Measurements from ENCODE around the gene ELOVL3. TPM values are rescaled to one million over a fixed set of nuclear protein-coding genes. Genes with fewer than 3 reads are reported as not detected.

ELOVL3 gene
- total RNA-seq, 1 experiment from 2014 or later: 0.61 TPM

- no TSS peak for BruUV-seq (replicated peaks)
- intact Hi-C loops (cut with micrococcal nuclease; ENCODE audit: unreplicated experiment): no loop called here
- H3K9me3 ChIP-seq (ENCODE audit: insufficient read depth, low read depth): no peaks in the 10 kb centered on the region
- no peaks in the 10 kb centered on the region for H3K9me2 ChIP-seq (ENCODE audit: insufficient read depth)
- H3F3A ChIP-seq (ENCODE audit: insufficient read depth, low read depth): no peaks in the 10 kb centered on the region; the same call in 1 of the 2 replicates
- H4K20me1 ChIP-seq (ENCODE audit: insufficient read depth): no peaks in the 10 kb centered on the region
- no peak overlapping the region for H3K27ac ChIP-seq
- 0 out of 2 replicates have a peak, but pooled peaks cover 2% of the 10 kb centered on the region for H3K36me3 ChIP-seq (ENCODE audit: low read depth)
- H2AFZ ChIP-seq: no peak overlapping the region
- no peaks in the 10 kb centered on the region for H3K4me1 ChIP-seq (replicated peaks; ENCODE audit: insufficient read depth)
- no peak overlapping the region for H3K4me2 ChIP-seq
- ChIA-PET POLR2A (ENCODE audit: unreplicated experiment) (no interaction called here), CTCF (no interaction called here)
- H3K79me2 ChIP-seq (ENCODE audit: low read depth): no peaks in the 10 kb centered on the region
- no peak overlapping the region for H3K4me3 ChIP-seq
- no peak for DNase-seq
- H3K27me3 ChIP-seq (ENCODE audit: insufficient read depth, low read depth): no peaks in the 10 kb centered on the region
- no peak for TF ChIP-seq CTCF (conservative IDR thresholded peaks at IDR 0.05)
- no peak for TF ChIP-seq EZH2 (IDR thresholded peaks at IDR 0.05; ENCODE audit: low read depth)
Observed at GRCh38 chr10:102264371-102264770, 38.3 kb downstream of the ELOVL3 start.

- H3K27me3 ChIP-seq (ENCODE audit: insufficient read depth, low read depth): no peaks in the 10 kb centered on the region
- no peak for DNase-seq
- ChIA-PET POLR2A (ENCODE audit: unreplicated experiment) (no interaction called here), CTCF (no interaction called here)
- H3K79me2 ChIP-seq (ENCODE audit: low read depth): no peaks in the 10 kb centered on the region
- no peaks in the 10 kb centered on the region; the same call in 1 of the 2 replicates for H3F3A ChIP-seq (ENCODE audit: insufficient read depth, low read depth)
- BruUV-seq (replicated peaks): no TSS peak
- TF ChIP-seq EZH2 (IDR thresholded peaks at IDR 0.05; ENCODE audit: low read depth) (no peak), CTCF (conservative IDR thresholded peaks at IDR 0.05) (no peak)
- no peaks in the 10 kb centered on the region for H3K4me1 ChIP-seq (replicated peaks; ENCODE audit: insufficient read depth)
- no peak overlapping the region for H2AFZ ChIP-seq
- H3K4me2 ChIP-seq: no peak overlapping the region
- H3K36me3 ChIP-seq (ENCODE audit: low read depth): no peaks in the 10 kb centered on the region
- intact Hi-C loops (cut with micrococcal nuclease; ENCODE audit: unreplicated experiment): no loop called here
- no peaks in the 10 kb centered on the region for H3K9me2 ChIP-seq (ENCODE audit: insufficient read depth)
- no peaks in the 10 kb centered on the region for H3K9me3 ChIP-seq (ENCODE audit: insufficient read depth, low read depth)
- H3K27ac ChIP-seq: no peak overlapping the region
- H3K4me3 ChIP-seq: no peak overlapping the region
- H4K20me1 ChIP-seq (ENCODE audit: insufficient read depth): no peaks in the 10 kb centered on the region
Observed at GRCh38 chr10:102266670-102267069, 40.6 kb downstream of the ELOVL3 start.

GRCh38 chr10:102267748-102268147 is 41.6 kb downstream of the ELOVL3 start:
- Histone ChIP-seq H3K9me3 (ENCODE audit: insufficient read depth, low read depth) (no peaks in the 10 kb centered on the region), H3K36me3 (ENCODE audit: low read depth) (no peaks in the 10 kb centered on the region), H3K4me2 (no peak overlapping the region), H3K4me3 (no peak overlapping the region), H3K9me2 (ENCODE audit: insufficient read depth) (no peaks in the 10 kb centered on the region), H4K20me1 (ENCODE audit: insufficient read depth) (no peaks in the 10 kb centered on the region), H3K27me3 (ENCODE audit: insufficient read depth, low read depth) (no peaks in the 10 kb centered on the region), H2AFZ (no peak overlapping the region), H3F3A (ENCODE audit: insufficient read depth, low read depth) (no peaks in the 10 kb centered on the region; the same call in 1 of the 2 replicates), H3K27ac (no peak overlapping the region), H3K4me1 (replicated peaks; ENCODE audit: insufficient read depth) (no peaks in the 10 kb centered on the region), H3K79me2 (ENCODE audit: low read depth) (no peaks in the 10 kb centered on the region)
- POLR2A ChIA-PET (ENCODE audit: unreplicated experiment): no interaction called here
- no TSS peak for BruUV-seq (replicated peaks)
- intact Hi-C loops (cut with micrococcal nuclease; ENCODE audit: unreplicated experiment): no loop called here
- CTCF ChIA-PET: no interaction called here
- no peak for DNase-seq
- TF ChIP-seq EZH2 (IDR thresholded peaks at IDR 0.05; ENCODE audit: low read depth) (no peak), CTCF (conservative IDR thresholded peaks at IDR 0.05) (no peak)

All from PC-9 (cell line).